Neural cell (in vitro differentiated cells): ENCODE results near the gene SAPCD1.

Source experiments
- TAF1 ChIP-seq: IDR thresholded peaks from 2 replicates; pipeline ENCODE4 v1.6.1; 2012; ENCODE audit warnings: low read depth
- TF ChIP-seq, protein P1 (sequence below): fragments of 450-650 bp; IDR thresholded peaks from 2 replicates; pipeline ENCODE4 v1.5.1; 2014; ENCODE audit warnings: antibody characterized with exemption, mild to moderate bottlenecking, moderate library complexity; ENCODE audit not compliant: poor library complexity, severe bottlenecking

GRCh38 chr6:31764198-31764597 is 1.7 kb downstream of the SAPCD1 start:
- TF ChIP-seq, protein P1, sequence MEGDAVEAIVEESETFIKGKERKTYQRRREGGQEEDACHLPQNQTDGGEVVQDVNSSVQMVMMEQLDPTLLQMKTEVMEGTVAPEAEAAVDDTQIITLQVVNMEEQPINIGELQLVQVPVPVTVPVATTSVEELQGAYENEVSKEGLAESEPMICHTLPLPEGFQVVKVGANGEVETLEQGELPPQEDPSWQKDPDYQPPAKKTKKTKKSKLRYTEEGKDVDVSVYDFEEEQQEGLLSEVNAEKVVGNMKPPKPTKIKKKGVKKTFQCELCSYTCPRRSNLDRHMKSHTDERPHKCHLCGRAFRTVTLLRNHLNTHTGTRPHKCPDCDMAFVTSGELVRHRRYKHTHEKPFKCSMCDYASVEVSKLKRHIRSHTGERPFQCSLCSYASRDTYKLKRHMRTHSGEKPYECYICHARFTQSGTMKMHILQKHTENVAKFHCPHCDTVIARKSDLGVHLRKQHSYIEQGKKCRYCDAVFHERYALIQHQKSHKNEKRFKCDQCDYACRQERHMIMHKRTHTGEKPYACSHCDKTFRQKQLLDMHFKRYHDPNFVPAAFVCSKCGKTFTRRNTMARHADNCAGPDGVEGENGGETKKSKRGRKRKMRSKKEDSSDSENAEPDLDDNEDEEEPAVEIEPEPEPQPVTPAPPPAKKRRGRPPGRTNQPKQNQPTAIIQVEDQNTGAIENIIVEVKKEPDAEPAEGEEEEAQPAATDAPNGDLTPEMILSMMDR: no peak
- TF ChIP-seq TAF1: no peak
